Body of pancreas (tissue), 4 donors: ENCODE measurements around the gene RBMY1J. TPM values are rescaled to one million over a fixed set of nuclear protein-coding genes. Genes with fewer than 3 reads are reported as not detected.
"Not testable (repeated sequence)": the region's sequence is repeated elsewhere in the genome, so short reads cannot be mapped to it uniquely, and the experiment has no call there.

ENCODE experiments used
- ATAC-seq: fragments of 150-250 bp; one replicate; pipeline ENCODE4 v1.9.1; 2016
- DNase-seq, 4 donors: peaks; one replicate each; pipeline ENCODE4 v3.0.0-alpha.2; 2019
- H3K27ac ChIP-seq, 4 donors: fragments of 200-600 bp; sonication (generic); 1 replicate in 3 of 4; 2 replicates in 1 of 4; pipeline versions ENCODE4 v1.5.1 to v1.6.1; 2016 to 2019; ENCODE audit warnings: mild to moderate bottlenecking in 1 of 4, mixed read lengths in 1 of 4, moderate library complexity in 1 of 4
- H3K27me3 ChIP-seq, 2 donors: fragments of 200-600 bp; sonication (generic); one replicate each; pipeline ENCODE4 v1.6.0; 2016; ENCODE audit warnings: mild to moderate bottlenecking in 1 of 2
- H3K36me3 ChIP-seq, 2 donors: fragments of 200-600 bp; sonication (generic); replicated peaks in 1 of 2; 2 replicates each; pipeline ENCODE4 v1.5.1; 2016; ENCODE audit warnings: low read depth in 2 of 2; ENCODE audit not compliant: insufficient read depth in 1 of 2
- H3K4me1 ChIP-seq: fragments of 200-600 bp; sonication (generic); one replicate; pipeline ENCODE4 v1.6.0; 2016
- H3K4me3 ChIP-seq, 2 donors: fragments of 200-600 bp; sonication (generic); 1 replicate in 1 of 2; 2 replicates in 1 of 2; pipeline ENCODE4 v1.5.1; 2016 to 2019
- H3K9me3 ChIP-seq, 3 donors: fragments of 200-600 bp; sonication (generic); 1 replicate in 2 of 3; 2 replicates in 1 of 3; pipeline ENCODE4 v1.5.1; 2016
- CTCF ChIP-seq, 7 experiments: fragments of 450-650 bp in 4 of 7; fragments of 200-600 bp in 3 of 7; sonication (generic) in 3 of 7; IDR thresholded peaks; one replicate each; pipeline ENCODE4 v1.5.1; 2016 to 2019; ENCODE audit warnings: antibody characterized with exemption in 7 of 7
- POLR2A ChIP-seq, 3 donors: fragments of 450-650 bp; IDR thresholded peaks; one replicate each; pipeline ENCODE4 v1.6.1; 2016; ENCODE audit warnings: antibody characterized with exemption in 3 of 3, mild to moderate bottlenecking in 2 of 3
- WGBS, 2 donors: methylation state at CpG; one replicate each; pipeline ENCODE4 v1.1.5; 2017; 5-methylcytosine and 5-hydroxymethylcytosine counted together
- intact Hi-C: fragments of 100-400 bp; cut with DNase I; formaldehyde crosslinking; loops from one replicate; pipeline ENCODE4 v1.15.1; 2023
- total RNA-seq, 2 donors: library from RNA; depleted of rRNA; stranded (reverse); fragments of >200 nt; gene quantifications; one replicate each; pipeline ENCODE4 v1.1.0, GENCODE V29; 2016

Gene RBMY1J
- total RNA-seq, result not detected

- H3K9me3 ChIP-seq, DNase-seq, H3K27ac ChIP-seq, H3K4me3 ChIP-seq, H3K4me1 ChIP-seq, H3K27me3 ChIP-seq, H3K36me3 ChIP-seq, intact Hi-C loops, ATAC-seq: not testable (repeated sequence)
- no CpG with 5 or more reads among the region's 26 CpGs for WGBS, 2 donors
Measured at GRCh38 chrY:22403110-22403509, at the start of gene RBMY1J. RBMY1J (plus strand) TSS chrY:22403410; CDS start chrY:22405448, 2,038 bp downstream.

- no peaks in the 10 kb centered on the region for H3K9me3 ChIP-seq
- H3K27ac ChIP-seq, result no peak overlapping the region
- 61 to 73% methylated on average over 2 to 4 of the region's 14 CpGs for WGBS, 2 donors
- H3K4me3 ChIP-seq, result no peak overlapping the region
- no peak for ATAC-seq
- no peaks in the 10 kb centered on the region for H3K27me3 ChIP-seq
- intact Hi-C loops, result no loop called here
- no peaks in the 10 kb centered on the region for H3K4me1 ChIP-seq
- H3K36me3 ChIP-seq, result no peaks in the 10 kb centered on the region
- TF ChIP-seq POLR2A (IDR thresholded peaks at IDR 0.05) (no peak), CTCF (IDR thresholded peaks at IDR 0.05) (no peak)
- peak in 1 of 4 donors; percentile 4 for DNase-seq
Measured at GRCh38 chrY:22367416-22367815, 35.8 kb upstream of the RBMY1J start.

DNA sequence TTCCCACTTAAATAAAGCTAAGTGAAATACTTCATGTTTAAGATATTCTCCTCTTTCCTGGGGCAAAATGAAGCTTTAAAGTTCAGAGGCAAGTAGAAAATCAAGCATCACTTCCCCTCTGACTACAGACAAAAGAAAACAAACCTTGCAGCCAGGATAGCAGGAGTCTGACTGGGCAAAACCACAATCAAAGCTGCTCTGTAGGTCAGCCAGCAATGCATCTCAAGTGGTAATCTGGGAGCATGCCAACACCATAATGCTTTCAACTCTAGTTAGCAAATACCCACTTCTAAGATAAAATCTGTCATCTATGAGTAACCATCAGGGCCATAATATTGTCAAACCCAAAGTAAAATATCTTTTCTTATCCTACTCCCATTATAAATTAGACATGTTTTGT, 32.6 kb upstream of the RBMY1J start:
- Histone ChIP-seq H3K36me3 (no peaks in the 10 kb centered on the region), H3K4me1 (no peaks in the 10 kb centered on the region), H3K4me3 (no peak overlapping the region), H3K9me3 (no peaks in the 10 kb centered on the region), H3K27me3 (no peaks in the 10 kb centered on the region), H3K27ac (no peak overlapping the region)
- ATAC-seq (no peak), DNase-seq (peak in 1 of 4 donors; percentile 9)
- TF ChIP-seq CTCF (IDR thresholded peaks at IDR 0.05), result no peak
- no peak for TF ChIP-seq POLR2A (IDR thresholded peaks at IDR 0.05)
- intact Hi-C loops, result no loop called here

DNA sequence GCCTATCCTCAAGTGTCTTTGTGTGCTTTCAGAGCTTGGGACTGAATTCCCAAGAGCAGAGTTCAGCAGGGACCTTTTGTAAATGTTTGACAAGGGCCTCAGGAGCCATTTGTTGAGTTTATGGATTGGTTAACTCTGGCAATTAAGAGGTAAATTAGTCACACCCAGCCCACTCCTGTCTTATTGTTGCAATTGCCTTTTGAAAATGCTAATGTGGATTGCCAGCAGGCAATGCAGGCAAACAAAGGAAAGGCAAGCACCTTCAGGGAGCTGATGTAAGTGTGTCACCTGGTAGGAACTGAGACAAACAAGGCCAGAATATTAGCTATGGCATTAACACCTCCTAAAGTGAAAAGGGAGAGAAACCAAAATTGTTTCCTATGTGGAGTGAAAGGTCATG, 29.7 kb upstream of the RBMY1J start:
- ATAC-seq, result no peak
- TF ChIP-seq CTCF (IDR thresholded peaks at IDR 0.05) (no peak), POLR2A (IDR thresholded peaks at IDR 0.05) (no peak)

GRCh38 chrY:22444718-22445396, 41.6 kb downstream of the RBMY1J start:
- no CpG with 5 or more reads among the region's 8 CpGs for WGBS, 2 donors
- H3K4me1 ChIP-seq, intact Hi-C loops, DNase-seq, H3K4me3 ChIP-seq, H3K36me3 ChIP-seq, H3K27me3 ChIP-seq, H3K27ac ChIP-seq, H3K9me3 ChIP-seq: not testable (repeated sequence)
- peak; percentile 85 for ATAC-seq

More for the DNA sequence above, 29.7 kb upstream of the RBMY1J start:
- Histone ChIP-seq H3K27ac (no peak overlapping the region), H3K36me3 (no peaks in the 10 kb centered on the region), H3K9me3 (no peaks in the 10 kb centered on the region), H3K4me1 (no peaks in the 10 kb centered on the region), H3K4me3 (no peak overlapping the region), H3K27me3 (no peaks in the 10 kb centered on the region)
- intact Hi-C loops, result no loop called here
- no peak for DNase-seq

- intact Hi-C loops, result not testable (repeated sequence)
Measured at GRCh38 chrY:22455522-22455921, 52.3 kb downstream of the RBMY1J start.

DNA sequence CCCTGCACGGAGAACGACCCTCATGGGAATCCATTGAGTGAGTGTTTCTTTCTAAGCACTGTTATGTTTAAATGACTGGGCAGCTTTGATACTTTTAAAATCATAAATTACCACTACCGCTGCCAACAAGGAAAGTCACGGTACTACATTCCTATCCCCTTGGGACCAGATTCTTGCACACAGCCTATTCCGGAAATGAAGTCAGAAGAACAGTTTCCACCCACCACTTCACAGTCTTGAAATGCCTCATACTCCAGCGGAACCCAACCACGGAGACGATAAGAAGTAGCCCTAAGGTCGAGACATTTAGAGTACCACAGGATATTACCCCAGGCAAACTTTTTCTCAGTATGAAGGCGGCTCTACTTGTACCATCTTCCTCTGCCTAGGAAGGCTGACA, 58.8 kb downstream of the RBMY1J start:
- H3K27me3 ChIP-seq, H3K36me3 ChIP-seq, H3K9me3 ChIP-seq, H3K4me3 ChIP-seq, H3K27ac ChIP-seq, H3K4me1 ChIP-seq, intact Hi-C loops, DNase-seq, ATAC-seq: not testable (repeated sequence)
- no CpG with 5 or more reads among the region's 10 CpGs for WGBS, 2 donors

More at GRCh38 chrY:22455522-22455921, 52.3 kb downstream of the RBMY1J start:
- no CpG with 5 or more reads among the region's 8 CpGs for WGBS, 2 donors
- H3K36me3 ChIP-seq, DNase-seq, H3K27me3 ChIP-seq, H3K4me3 ChIP-seq, H3K4me1 ChIP-seq, H3K9me3 ChIP-seq, H3K27ac ChIP-seq, ATAC-seq: not testable (repeated sequence)
